ENCODE measurements around the gene CUEDC1. TPM values are rescaled to one million over a fixed set of nuclear protein-coding genes. Genes with fewer than 3 reads are reported as not detected.

CUEDC1 gene
- total and polyA plus RNA-seq, 2 donors (not counting 1 experiment from before 2014, with no cell fraction given): 0.57 TPM; not detected in 1

- Histone ChIP-seq H2AFZ (ENCODE audit: insufficient read depth, low read depth, low read length, poor library complexity, severe bottlenecking) (no peak overlapping the region), H3K4me3 (ENCODE audit: control extremely low read depth in 1 of 5, extremely low read depth in 1 of 5, insufficient read depth in 1 of 5, low read depth in 2 of 5, low read length in 4 of 5) (no peak overlapping the region), H3K27me3 (replicated peaks in 1 of 4; ENCODE audit: control extremely low read depth in 1 of 4, control insufficient read depth in 3 of 4, insufficient read depth in 4 of 4, low read length in 3 of 4) (no peaks in the 10 kb centered on the region), H3K4me2 (replicated peaks; ENCODE audit: low read depth, low read length, poor library complexity, severe bottlenecking) (peak overlapping the region; percentile 6), H3K79me2 (ENCODE audit: control insufficient read depth, insufficient read depth, low read length) (peaks cover 70% of the 10 kb centered on the region), H4K20me1 (ENCODE audit: control insufficient read depth, insufficient read depth, low read length, poor library complexity, severe bottlenecking) (peaks cover 54% of the 10 kb centered on the region), H3K9me3 (ENCODE audit: control extremely low read depth in 1 of 3, control insufficient read depth in 2 of 3, insufficient read depth in 1 of 3, low read length in 2 of 3) (no peaks in the 10 kb centered on the region), H3K36me3 (replicated peaks in 1 of 2; ENCODE audit: control extremely low read depth in 1 of 2, control insufficient read depth in 1 of 2, extremely low read depth in 1 of 2, insufficient read depth in 2 of 2, low read length in 1 of 2) (peaks cover 0 to 31% of the 10 kb centered on the region in 2 experiments), H3K27ac (ENCODE audit: low read length in 2 of 2) (no peak overlapping the region), H3K4me1 (ENCODE audit: control insufficient read depth in 2 of 2, insufficient read depth in 2 of 2, low read length in 2 of 2) (peaks cover 31 to 40% of the 10 kb centered on the region in 2 donors), H3K9ac (ENCODE audit: low read length) (no peak overlapping the region)
- TF ChIP-seq, protein P1, sequence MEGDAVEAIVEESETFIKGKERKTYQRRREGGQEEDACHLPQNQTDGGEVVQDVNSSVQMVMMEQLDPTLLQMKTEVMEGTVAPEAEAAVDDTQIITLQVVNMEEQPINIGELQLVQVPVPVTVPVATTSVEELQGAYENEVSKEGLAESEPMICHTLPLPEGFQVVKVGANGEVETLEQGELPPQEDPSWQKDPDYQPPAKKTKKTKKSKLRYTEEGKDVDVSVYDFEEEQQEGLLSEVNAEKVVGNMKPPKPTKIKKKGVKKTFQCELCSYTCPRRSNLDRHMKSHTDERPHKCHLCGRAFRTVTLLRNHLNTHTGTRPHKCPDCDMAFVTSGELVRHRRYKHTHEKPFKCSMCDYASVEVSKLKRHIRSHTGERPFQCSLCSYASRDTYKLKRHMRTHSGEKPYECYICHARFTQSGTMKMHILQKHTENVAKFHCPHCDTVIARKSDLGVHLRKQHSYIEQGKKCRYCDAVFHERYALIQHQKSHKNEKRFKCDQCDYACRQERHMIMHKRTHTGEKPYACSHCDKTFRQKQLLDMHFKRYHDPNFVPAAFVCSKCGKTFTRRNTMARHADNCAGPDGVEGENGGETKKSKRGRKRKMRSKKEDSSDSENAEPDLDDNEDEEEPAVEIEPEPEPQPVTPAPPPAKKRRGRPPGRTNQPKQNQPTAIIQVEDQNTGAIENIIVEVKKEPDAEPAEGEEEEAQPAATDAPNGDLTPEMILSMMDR (IDR thresholded peaks at IDR 0.05): no peak
- TF ChIP-seq EZH2 (IDR thresholded peaks at IDR 0.05; ENCODE audit: borderline replicate concordance, insufficient read depth, low read depth, low read length, poor library complexity, severe bottlenecking): no peak
- peaks cover 61% of the 10 kb centered on the region for H3K4me1 Mint-ChIP-seq
- H3K4me3 Mint-ChIP-seq: no peak overlapping the region
- DNase-seq (no peak), ATAC-seq (ENCODE audit: low read depth) (no peak)
- no peaks in the 10 kb centered on the region for H3K27me3 Mint-ChIP-seq
- no peak overlapping the region for H3K27ac Mint-ChIP-seq
- CTCF ChIA-PET: interaction anchor here (1.8 to 20.2 kb wide), 6 partner anchors 11 to 128 kb away, joined by 4 to 468 read pairs (median 10); partner anchors contain the start of gene MRPS23
- WGBS (ENCODE audit: insufficient coverage): 40% methylated on average over 1 of the region's 4 CpGs
- intact Hi-C loops (cut with micrococcal nuclease): no loop called here
- POLR2A ChIA-PET: interaction anchor here (0.5 kb wide), 1 partner anchor 26 kb away, joined by 5 read pairs; no protein-coding TSS in a partner anchor
- no peaks in the 10 kb centered on the region for H3K9me3 Mint-ChIP-seq (ENCODE audit: insufficient read depth)
Measured at GRCh38 chr17:57984261-57984890, 29.2 kb upstream of the CUEDC1 start.

- Mint-ChIP-seq H3K27ac (no peak overlapping the region), H3K4me1 (peaks cover 54% of the 10 kb centered on the region)
- no CpG with 5 or more reads among the region's 1 CpG for WGBS (ENCODE audit: insufficient coverage)
Measured at GRCh38 chr17:57983446-57983845, 28.2 kb upstream of the CUEDC1 start.

More at GRCh38 chr17:57983446-57983845, 28.2 kb upstream of the CUEDC1 start:
- H3K9me3 ChIP-seq (ENCODE audit: control extremely low read depth in 1 of 3, control insufficient read depth in 2 of 3, insufficient read depth in 1 of 3, low read length in 2 of 3): no peaks in the 10 kb centered on the region
- no peak overlapping the region for H2AFZ ChIP-seq (ENCODE audit: insufficient read depth, low read depth, low read length, poor library complexity, severe bottlenecking)
- H4K20me1 ChIP-seq (ENCODE audit: control insufficient read depth, insufficient read depth, low read length, poor library complexity, severe bottlenecking): peaks cover 62% of the 10 kb centered on the region
- DNase-seq (no peak), ATAC-seq (ENCODE audit: low read depth) (no peak)
- H3K4me1 ChIP-seq (ENCODE audit: control insufficient read depth in 2 of 2, insufficient read depth in 2 of 2, low read length in 2 of 2): peaks cover 22 to 34% of the 10 kb centered on the region in 2 donors
- intact Hi-C loops (cut with micrococcal nuclease): no loop called here
- H3K9ac ChIP-seq (ENCODE audit: low read length): no peak overlapping the region
- Mint-ChIP-seq H3K4me3 (no peak overlapping the region), H3K27me3 (no peaks in the 10 kb centered on the region), H3K9me3 (ENCODE audit: insufficient read depth) (no peaks in the 10 kb centered on the region)
- H3K27me3 ChIP-seq (replicated peaks in 1 of 4; ENCODE audit: control extremely low read depth in 1 of 4, control insufficient read depth in 3 of 4, insufficient read depth in 4 of 4, low read length in 3 of 4): no peaks in the 10 kb centered on the region
- peaks cover 63% of the 10 kb centered on the region for H3K79me2 ChIP-seq (ENCODE audit: control insufficient read depth, insufficient read depth, low read length)
- no peak overlapping the region for H3K4me3 ChIP-seq (ENCODE audit: control extremely low read depth in 1 of 5, extremely low read depth in 1 of 5, insufficient read depth in 1 of 5, low read depth in 2 of 5, low read length in 4 of 5)
- no peak overlapping the region for H3K4me2 ChIP-seq (replicated peaks; ENCODE audit: low read depth, low read length, poor library complexity, severe bottlenecking)
- ChIA-PET POLR2A (no interaction called here), CTCF (interaction anchor here (0.9 to 4.4 kb wide), 5 partner anchors 16 to 125 kb away, joined by 3 to 27 read pairs (median 4); no protein-coding TSS in a partner anchor)
- peaks cover 4 to 39% of the 10 kb centered on the region in 2 experiments for H3K36me3 ChIP-seq (replicated peaks in 1 of 2; ENCODE audit: control extremely low read depth in 1 of 2, control insufficient read depth in 1 of 2, extremely low read depth in 1 of 2, insufficient read depth in 2 of 2, low read length in 1 of 2)
- H3K27ac ChIP-seq (ENCODE audit: low read length in 2 of 2): no peak overlapping the region
- TF ChIP-seq, protein P1 (IDR thresholded peaks at IDR 0.05): no peak
- TF ChIP-seq EZH2 (IDR thresholded peaks at IDR 0.05; ENCODE audit: borderline replicate concordance, insufficient read depth, low read depth, low read length, poor library complexity, severe bottlenecking): no peak

Measured in B cell (primary cell).